ENCODE measurements around the gene UBE2D4.

- no peak for TF ChIP-seq CTCF (conservative IDR thresholded peaks at IDR 0.05 in 1 of 2, IDR thresholded peaks at IDR 0.05 in 1 of 2; ENCODE audit: low read depth in 1 of 2, low read length in 2 of 2)
- TF ChIP-seq EZH2 (IDR thresholded peaks at IDR 0.05; ENCODE audit: low read length, missing control alignments), result no peak
These were observed 16.0 kb downstream of the UBE2D4 start for GRCh38 chr7:43942250-43942649.
